22Rv1 (cell line): Measurements from ENCODE around the gene KLK11.

ENCODE experiments used
- ZFX ChIP-seq: fragments of 450-650 bp; IDR thresholded peaks from 2 replicates; pipeline ENCODE4 v1.6.1; 2017; ENCODE audit warnings: antibody characterized with exemption, borderline replicate concordance
- TF ChIP-seq, protein P1 (sequence below): fragments of 450-650 bp; IDR thresholded peaks from 2 replicates; pipeline ENCODE4 v1.5.1; 2017; ENCODE audit warnings: mild to moderate bottlenecking

DNA sequence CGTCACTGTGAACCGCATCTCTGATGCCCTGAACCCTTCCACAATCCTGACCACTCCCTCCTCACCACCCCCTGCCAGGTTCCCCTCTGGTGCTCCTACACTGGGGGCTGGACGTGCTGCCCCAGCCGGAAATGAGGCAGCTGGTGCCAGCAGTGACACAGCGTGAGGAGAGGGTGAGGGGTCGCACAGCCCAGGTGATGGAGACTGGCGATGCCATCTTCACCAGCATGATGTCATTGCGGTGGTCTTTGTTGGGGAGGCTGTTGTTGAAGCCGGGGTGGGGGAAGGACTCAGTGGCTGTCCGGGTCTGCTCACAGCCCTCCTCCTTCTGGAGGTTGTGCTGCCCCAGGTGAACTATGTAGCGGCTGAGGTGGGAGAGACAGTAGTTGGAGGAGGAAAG, 2.5 kb downstream of the KLK11 start:
- TF ChIP-seq, protein P1, sequence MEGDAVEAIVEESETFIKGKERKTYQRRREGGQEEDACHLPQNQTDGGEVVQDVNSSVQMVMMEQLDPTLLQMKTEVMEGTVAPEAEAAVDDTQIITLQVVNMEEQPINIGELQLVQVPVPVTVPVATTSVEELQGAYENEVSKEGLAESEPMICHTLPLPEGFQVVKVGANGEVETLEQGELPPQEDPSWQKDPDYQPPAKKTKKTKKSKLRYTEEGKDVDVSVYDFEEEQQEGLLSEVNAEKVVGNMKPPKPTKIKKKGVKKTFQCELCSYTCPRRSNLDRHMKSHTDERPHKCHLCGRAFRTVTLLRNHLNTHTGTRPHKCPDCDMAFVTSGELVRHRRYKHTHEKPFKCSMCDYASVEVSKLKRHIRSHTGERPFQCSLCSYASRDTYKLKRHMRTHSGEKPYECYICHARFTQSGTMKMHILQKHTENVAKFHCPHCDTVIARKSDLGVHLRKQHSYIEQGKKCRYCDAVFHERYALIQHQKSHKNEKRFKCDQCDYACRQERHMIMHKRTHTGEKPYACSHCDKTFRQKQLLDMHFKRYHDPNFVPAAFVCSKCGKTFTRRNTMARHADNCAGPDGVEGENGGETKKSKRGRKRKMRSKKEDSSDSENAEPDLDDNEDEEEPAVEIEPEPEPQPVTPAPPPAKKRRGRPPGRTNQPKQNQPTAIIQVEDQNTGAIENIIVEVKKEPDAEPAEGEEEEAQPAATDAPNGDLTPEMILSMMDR, result no peak
- TF ChIP-seq ZFX, result no peak
